GM10266 (cell line): ENCODE measurements around the gene HYAL4.
A peak's percentile ranks its signal among the peaks of the same experiment; 100 is the strongest.
"Not testable (repeated sequence)": the region's sequence is repeated elsewhere in the genome, so short reads cannot be mapped to it uniquely, and the experiment has no call there.

Source experiments
- DNase-seq: peaks from one replicate; pipeline ENCODE4 v3.0.0; 2012; ENCODE audit errors: extremely low spot score
- CTCF ChIP-seq: IDR thresholded peaks from 2 replicates; pipeline ENCODE4 v1.5.1; 2012; ENCODE audit warnings: mild to moderate bottlenecking, low read depth; ENCODE audit not compliant: control insufficient read depth, insufficient read depth; ENCODE audit errors: missing control alignments

HYAL4 gene

GRCh38 chr7:123823898-123824753 lies 20.8 kb upstream of the HYAL4 start:
- TF ChIP-seq CTCF: no peak
- DNase-seq: peak; percentile 59

- DNase-seq: no peak
- no peak for TF ChIP-seq CTCF
Observed at GRCh38 chr7:123824754-123825067, 20.3 kb upstream of the HYAL4 start.

- no peak for DNase-seq
- TF ChIP-seq CTCF: no peak
Observed at GRCh38 chr7:123828805-123829204, 16.2 kb upstream of the HYAL4 start.

GRCh38 chr7:123836656-123837055 lies 8.3 kb upstream of the HYAL4 start:
- no peak for DNase-seq
- TF ChIP-seq CTCF: no peak

- DNase-seq: not testable (repeated sequence)
Observed at GRCh38 chr7:123839106-123839505, 5.9 kb upstream of the HYAL4 start.

GRCh38 chr7:123844142-123844541 lies 827 bp upstream of the HYAL4 start:
- not testable (repeated sequence) for DNase-seq

GRCh38 chr7:123845823-123846216 lies 851 bp downstream of the HYAL4 start:
- no peak for TF ChIP-seq CTCF
- no peak for DNase-seq

GRCh38 chr7:123846217-123846891 lies 1.4 kb downstream of the HYAL4 start:
- DNase-seq: no peak
- no peak for TF ChIP-seq CTCF
